ENCODE measurements around the gene CDC42BPA. TPM values are rescaled to one million over a fixed set of nuclear protein-coding genes. Genes with fewer than 3 reads are reported as not detected.
A peak's percentile ranks its signal among the peaks of the same experiment; 100 is the strongest.

CDC42BPA gene
- total and polyA plus RNA-seq, 9 of the 15 experiments (the other 6 are each of a cell fraction or from before 2014, with no cell fraction given): 8.0 to 77.5 (median 52.1) TPM

DNA sequence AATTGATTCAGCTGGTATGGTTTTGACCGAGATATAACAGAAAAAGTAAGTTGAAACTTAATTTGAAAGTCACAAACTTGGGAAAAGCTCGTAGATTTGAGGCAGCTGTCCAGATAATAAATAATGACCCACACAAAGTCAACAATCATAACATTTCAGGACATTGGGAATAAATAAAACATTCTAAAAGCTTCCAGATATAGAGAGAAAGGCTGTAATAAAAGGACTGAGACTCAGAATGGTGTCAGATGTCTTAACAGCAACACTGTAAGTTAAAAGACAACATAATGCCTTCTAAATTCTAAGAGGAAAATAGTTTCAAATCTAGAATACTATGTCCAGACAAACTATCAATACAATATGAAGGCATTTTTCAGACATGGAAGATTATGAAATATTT, 163.3 kb downstream of the CDC42BPA start:
- in situ Hi-C loops (cut with MboI): no loop called here
- ATAC-seq (no peak), DNase-seq (ENCODE audit: extremely low read depth in 1 of 4, low spot score in 3 of 4) (no peak), FAIRE-seq (peak; percentile 32)
- Histone ChIP-seq H3K4me3 (no peak overlapping the region), H3K79me2 (ENCODE audit: control insufficient read depth, insufficient read depth, low read length) (peaks cover 33% of the 10 kb centered on the region), H4K20me1 (replicated peaks; ENCODE audit: control insufficient read depth, insufficient read depth, low read length) (no peaks in the 10 kb centered on the region), H3K27me3 (ENCODE audit: control insufficient read depth in 2 of 2, insufficient read depth in 2 of 2, low read length in 2 of 2) (no peaks in the 10 kb centered on the region), H2AFZ (ENCODE audit: low read depth, low read length) (no peak overlapping the region), H3K9ac (ENCODE audit: insufficient read depth in 1 of 2, low read depth in 2 of 2, low read length in 2 of 2) (no peak overlapping the region), H3K9me1 (ENCODE audit: control insufficient read depth, insufficient read depth, low read length) (no peaks in the 10 kb centered on the region), H3K36me3 (ENCODE audit: control insufficient read depth, insufficient read depth, low read length) (peaks cover 18% of the 10 kb centered on the region), H3K27ac (ENCODE audit: extremely low read depth, low read depth, low read length) (no peak overlapping the region), H3K4me2 (ENCODE audit: insufficient read depth, low read length) (no peak overlapping the region), H3K4me1 (replicated peaks in 1 of 2; ENCODE audit: control insufficient read depth in 2 of 2, insufficient read depth in 2 of 2, low read length in 2 of 2) (no peaks in the 10 kb centered on the region), H3K9me3 (replicated peaks; ENCODE audit: control insufficient read depth, insufficient read depth, low read depth, low read length) (no peaks in the 10 kb centered on the region)
- intact Hi-C loops (cut with micrococcal nuclease): no loop called here
- WGBS (ENCODE audit: insufficient coverage, low coverage, missing lambda C conversion rate): 86% methylated on average over 2 of the region's 2 CpGs
- TF ChIP-seq RCOR1 (IDR thresholded peaks at IDR 0.05; ENCODE audit: borderline replicate concordance in 1 of 2, low read depth in 2 of 2, low read length in 2 of 2) (no peak), ZNF217 (CRISPR knock-in tag; IDR thresholded peaks at IDR 0.05) (no peak), HCFC1 (IDR thresholded peaks at IDR 0.05; ENCODE audit: low read depth, low read length) (no peak), NONO (IDR thresholded peaks at IDR 0.05; ENCODE audit: low read depth in 2 of 2, low read length in 1 of 2) (no peak), ZNF274 (IDR thresholded peaks at IDR 0.05; ENCODE audit: borderline replicate concordance, low read depth, low read length) (no peak), ESRRA (IDR thresholded peaks at IDR 0.05; ENCODE audit: borderline replicate concordance, low read depth) (no peak), ZNF655 (CRISPR knock-in tag; IDR thresholded peaks at IDR 0.05) (no peak)
- POLR2A ChIA-PET: no interaction called here
- BruUV-seq (replicated peaks): no TSS peak
- CTCF ChIA-PET (ENCODE audit: low intra/inter-chr PET ratio): no interaction called here
